ENCODE measurements around the gene TANC1.

TANC1 gene

GRCh38 chr2:159148901-159149300 is 180.5 kb downstream of the TANC1 start:
- no peak for DNase-seq

GRCh38 chr2:159149747-159150146 is 181.3 kb downstream of the TANC1 start:
- DNase-seq = no peak

GRCh38 chr2:159150280-159150746 is 181.9 kb downstream of the TANC1 start:
- no peak for DNase-seq

- DNase-seq = no peak
These were observed 183.0 kb downstream of the TANC1 start for GRCh38 chr2:159151198-159152127.

GRCh38 chr2:159152128-159152778 is 183.8 kb downstream of the TANC1 start:
- no peak for DNase-seq

GRCh38 chr2:159153063-159153462 is 184.6 kb downstream of the TANC1 start:
- DNase-seq = no peak

- no peak for DNase-seq
These were observed 185.0 kb downstream of the TANC1 start for GRCh38 chr2:159153463-159153862.

- DNase-seq = no peak
These were observed 185.5 kb downstream of the TANC1 start for GRCh38 chr2:159153951-159154350.

GRCh38 chr2:159154366-159154765 is 185.9 kb downstream of the TANC1 start:
- no peak for DNase-seq

GRCh38 chr2:159155320-159155719 is 186.9 kb downstream of the TANC1 start:
- no peak for DNase-seq

- no peak for DNase-seq
These were observed 187.4 kb downstream of the TANC1 start for GRCh38 chr2:159155791-159156190.

- no peak for DNase-seq
These were observed 188.4 kb downstream of the TANC1 start for GRCh38 chr2:159156834-159157233.

- DNase-seq = no peak
These were observed 189.1 kb downstream of the TANC1 start for GRCh38 chr2:159157361-159158209.

- no peak for DNase-seq
These were observed 192.0 kb downstream of the TANC1 start for GRCh38 chr2:159160412-159160811.

GRCh38 chr2:159160954-159161353 is 192.5 kb downstream of the TANC1 start:
- no peak for DNase-seq

- no peak for DNase-seq
These were observed 195.5 kb downstream of the TANC1 start for GRCh38 chr2:159163930-159164329.

GRCh38 chr2:159164457-159164911 is 196.0 kb downstream of the TANC1 start:
- DNase-seq = no peak

GRCh38 chr2:159165048-159165447 is 196.6 kb downstream of the TANC1 start:
- DNase-seq = no peak

- DNase-seq = no peak
These were observed 200.3 kb downstream of the TANC1 start for GRCh38 chr2:159168707-159169106.

- DNase-seq = no peak
These were observed 200.7 kb downstream of the TANC1 start for GRCh38 chr2:159169187-159169586.

GRCh38 chr2:159172403-159172802 is 204.0 kb downstream of the TANC1 start:
- no peak for DNase-seq

GRCh38 chr2:159174759-159175158 is 206.3 kb downstream of the TANC1 start:
- DNase-seq = no peak

- no peak for DNase-seq
These were observed 206.7 kb downstream of the TANC1 start for GRCh38 chr2:159175182-159175581.

All from NCI-H2107 (cell line).